SH-SY5Y (cell line): ENCODE measurements around the gene DNAH17.

Experiments used
- GATA2 ChIP-seq: IDR thresholded peaks from 2 replicates; pipeline ENCODE4 v1.6.1; 2011; ENCODE audit warnings: mild to moderate bottlenecking, low read depth, low read length
- GATA3 ChIP-seq: IDR thresholded peaks from 2 replicates; pipeline ENCODE4 v1.6.1; 2011; ENCODE audit warnings: low read depth, mild to moderate bottlenecking, low read length, moderate library complexity

- TF ChIP-seq GATA3 (no peak), GATA2 (no peak)
Measured at GRCh38 chr17:78535273-78536197, 41.7 kb downstream of the DNAH17 start.
